Retinal pigment epithelial cell (primary cell): ENCODE data around the gene GPATCH11.

Source experiments
- DNase-seq: peaks from one replicate; pipeline ENCODE4 v3.0.0-alpha.2; 2010; ENCODE audit warnings: low read depth
- H3K4me3 ChIP-seq: 2 replicates; pipeline ENCODE4 v1.5.1; 2011; ENCODE audit warnings: mild to moderate bottlenecking, low read length, control low read depth, moderate library complexity
- TF ChIP-seq, protein P1 (sequence below): conservative IDR thresholded peaks from 2 replicates; pipeline ENCODE4 v1.5.1; 2011; ENCODE audit warnings: low read depth, low read length, control low read depth, inconsistent platforms

GPATCH11 gene

DNA sequence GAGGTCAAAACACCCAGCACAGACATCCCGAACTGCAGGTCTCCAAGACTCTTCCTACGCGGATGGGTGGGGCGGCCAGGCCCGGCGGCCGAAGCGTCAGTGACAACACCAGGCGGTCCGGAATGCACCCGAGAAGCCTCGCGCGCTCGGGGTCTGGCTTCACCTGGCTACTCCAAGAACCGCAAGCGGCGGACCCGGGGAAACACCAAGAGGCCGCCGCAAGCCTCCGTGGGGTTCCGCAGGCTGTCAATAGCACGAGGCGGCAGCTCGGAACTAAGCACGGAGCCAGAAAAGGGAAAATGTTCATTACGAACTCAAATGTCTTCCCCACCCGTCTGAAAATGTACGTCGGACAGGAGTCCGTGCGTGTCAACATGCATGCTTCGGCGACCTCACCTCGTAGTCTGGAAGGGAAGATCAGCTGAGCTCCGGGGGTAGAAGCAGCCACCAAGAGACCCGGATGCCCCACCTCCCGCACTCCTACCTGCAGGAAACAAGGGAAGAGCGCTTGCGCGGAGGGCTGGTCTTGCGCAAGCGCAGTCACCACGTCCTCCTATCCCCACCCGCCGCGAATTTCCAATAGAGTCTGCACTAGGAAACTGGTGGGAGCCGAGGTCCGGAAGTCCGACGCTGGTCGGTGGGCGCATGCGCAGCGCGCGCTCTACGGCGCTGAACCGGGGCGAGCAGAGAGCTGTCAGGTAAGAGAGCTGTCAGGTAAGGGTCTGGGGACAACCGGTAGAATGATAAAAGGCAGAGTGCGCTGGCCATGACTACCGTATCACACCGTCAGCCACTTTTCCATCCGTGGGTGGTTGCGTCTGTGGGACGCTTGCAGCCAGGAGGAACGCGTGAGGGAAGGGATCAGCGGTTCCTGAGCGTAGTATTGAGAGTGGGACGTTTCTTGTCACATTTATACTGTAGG, at the start of gene GPATCH11, which contains the start of gene HEATR5B:
GPATCH11 (plus strand) TSS at position 646 of the 922 bp plus-strand sequence. CDS start 3,864 bp downstream, outside the sequence.
HEATR5B (minus strand) TSS at position 500 of the 922 bp plus-strand sequence. CDS start 958 bp downstream, outside the sequence.
- H3K4me3 ChIP-seq = peak within 1 kb of the TSS; percentile 99
- TF ChIP-seq, protein P1, sequence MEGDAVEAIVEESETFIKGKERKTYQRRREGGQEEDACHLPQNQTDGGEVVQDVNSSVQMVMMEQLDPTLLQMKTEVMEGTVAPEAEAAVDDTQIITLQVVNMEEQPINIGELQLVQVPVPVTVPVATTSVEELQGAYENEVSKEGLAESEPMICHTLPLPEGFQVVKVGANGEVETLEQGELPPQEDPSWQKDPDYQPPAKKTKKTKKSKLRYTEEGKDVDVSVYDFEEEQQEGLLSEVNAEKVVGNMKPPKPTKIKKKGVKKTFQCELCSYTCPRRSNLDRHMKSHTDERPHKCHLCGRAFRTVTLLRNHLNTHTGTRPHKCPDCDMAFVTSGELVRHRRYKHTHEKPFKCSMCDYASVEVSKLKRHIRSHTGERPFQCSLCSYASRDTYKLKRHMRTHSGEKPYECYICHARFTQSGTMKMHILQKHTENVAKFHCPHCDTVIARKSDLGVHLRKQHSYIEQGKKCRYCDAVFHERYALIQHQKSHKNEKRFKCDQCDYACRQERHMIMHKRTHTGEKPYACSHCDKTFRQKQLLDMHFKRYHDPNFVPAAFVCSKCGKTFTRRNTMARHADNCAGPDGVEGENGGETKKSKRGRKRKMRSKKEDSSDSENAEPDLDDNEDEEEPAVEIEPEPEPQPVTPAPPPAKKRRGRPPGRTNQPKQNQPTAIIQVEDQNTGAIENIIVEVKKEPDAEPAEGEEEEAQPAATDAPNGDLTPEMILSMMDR = no peak
- DNase-seq = peak; percentile 87

DNA sequence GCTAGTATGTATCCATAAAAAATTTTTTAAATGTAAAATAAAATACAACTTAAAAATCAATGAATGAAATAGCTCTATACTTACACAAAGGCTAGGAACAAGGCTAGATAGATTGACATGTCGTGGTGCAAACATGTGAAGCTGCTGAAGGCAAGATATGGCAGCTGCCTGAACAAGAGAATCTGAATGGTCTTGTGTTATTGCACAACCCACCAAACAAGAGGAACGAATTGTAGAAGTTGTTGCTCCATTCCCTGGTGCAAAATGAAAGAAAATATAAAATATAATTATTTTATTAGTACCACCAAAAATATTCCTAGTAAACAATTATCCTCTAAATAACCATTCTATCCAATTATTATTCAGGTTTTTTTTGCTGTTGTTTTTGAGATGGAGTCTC, 46.5 kb upstream of the GPATCH11 start:
- DNase-seq = no peak
- H3K4me3 ChIP-seq = no peak overlapping the region
- TF ChIP-seq, protein P1 = no peak

DNA sequence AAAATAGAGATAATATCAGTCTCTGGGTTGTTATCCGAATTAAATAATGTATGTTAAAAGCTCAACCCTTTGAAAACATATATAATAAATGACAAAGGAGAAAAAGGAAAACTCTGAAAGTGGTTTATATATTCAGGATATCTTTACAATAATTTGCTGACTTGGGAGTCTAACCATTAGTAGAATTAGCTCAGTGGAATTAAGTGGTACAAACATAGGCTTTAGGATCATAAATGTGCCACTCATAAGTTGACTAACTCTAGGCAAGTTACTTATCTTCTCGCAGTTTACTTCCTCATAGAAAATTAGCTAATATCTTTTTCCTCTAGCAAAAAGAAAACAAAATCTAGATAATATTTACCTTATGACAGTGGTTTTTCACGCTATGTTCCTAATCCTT, 44.7 kb upstream of the GPATCH11 start:
- TF ChIP-seq, protein P1 = no peak
- H3K4me3 ChIP-seq = no peak overlapping the region
- no peak for DNase-seq

DNA sequence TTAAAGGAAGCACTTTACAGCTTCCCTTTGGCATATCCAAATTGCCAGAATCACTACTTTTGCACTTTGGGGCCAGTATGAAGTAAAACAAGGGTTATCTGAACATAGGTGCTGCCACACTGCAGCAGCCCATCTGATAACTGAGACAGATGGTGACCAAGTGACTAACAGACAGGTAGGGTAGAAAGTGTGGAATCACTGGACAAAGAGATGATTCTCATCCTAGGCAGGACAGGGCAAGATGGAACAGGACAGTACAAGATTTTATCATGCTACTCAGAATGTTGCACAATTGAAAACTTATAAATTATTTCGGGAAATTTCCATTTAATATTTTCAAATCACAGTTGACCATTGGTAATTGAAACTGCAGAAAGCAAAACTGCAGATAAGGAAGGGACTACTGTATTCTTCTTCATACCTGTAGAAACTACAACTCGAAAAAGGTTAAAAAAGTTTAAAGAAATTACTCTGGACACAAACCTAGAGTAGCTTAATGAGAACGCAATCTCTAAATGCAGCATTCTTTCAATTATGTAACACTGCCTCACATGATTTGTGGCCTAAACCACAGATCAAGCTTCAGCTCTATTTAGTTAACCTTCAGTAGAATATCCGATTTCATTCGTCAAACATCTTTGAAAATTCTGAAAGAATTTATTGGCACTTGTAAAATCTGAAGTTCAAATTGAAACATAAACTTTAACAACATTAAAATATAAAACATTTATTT, 31.6 kb upstream of the GPATCH11 start:
- TF ChIP-seq, protein P1 = no peak
- H3K4me3 ChIP-seq = no peak overlapping the region
- DNase-seq = no peak

DNA sequence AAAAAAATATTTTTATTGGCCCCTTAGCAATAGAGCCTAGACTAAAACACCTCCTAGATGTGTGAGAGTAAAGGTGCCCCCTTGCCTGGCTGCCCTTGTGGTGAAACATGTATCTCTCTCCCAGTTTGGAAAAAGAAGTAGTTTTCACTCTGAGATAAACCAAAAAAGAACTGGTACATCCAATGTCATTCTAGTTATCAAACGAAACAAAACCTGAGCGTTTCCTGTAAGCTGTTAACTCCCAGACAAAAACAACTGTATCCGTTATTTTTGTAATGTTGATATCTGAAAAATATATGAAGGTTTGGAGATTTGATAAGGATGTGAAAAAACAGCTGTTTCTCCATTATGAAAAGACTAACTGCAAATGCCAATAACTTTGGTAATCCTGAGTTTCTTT, 24.5 kb upstream of the GPATCH11 start:
- no peak for DNase-seq
- H3K4me3 ChIP-seq = no peak overlapping the region
- TF ChIP-seq, protein P1 = no peak

DNA sequence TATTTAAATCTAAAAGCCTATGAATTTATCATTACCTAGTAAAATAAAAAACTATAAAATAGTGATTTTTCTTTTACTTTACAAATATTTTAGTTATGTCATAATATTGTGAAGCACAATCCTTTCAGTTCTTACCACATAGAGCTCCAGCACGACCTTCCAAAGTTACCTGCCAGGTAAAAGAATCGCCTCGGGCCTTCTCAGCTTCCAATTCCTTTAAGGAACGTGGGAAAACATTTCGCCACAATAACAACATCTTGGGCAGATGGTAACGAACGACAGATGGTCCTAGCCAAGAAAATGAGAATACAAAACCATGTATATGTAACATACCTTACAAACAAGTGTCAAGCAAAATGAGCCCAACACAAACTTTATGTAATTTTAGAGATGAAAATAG, 23.9 kb upstream of the GPATCH11 start:
- no peak overlapping the region for H3K4me3 ChIP-seq
- TF ChIP-seq, protein P1 = no peak
- no peak for DNase-seq
